VCaP (cell line): Measurements from ENCODE around the gene PPFIA2.

Source experiments
- H3K27ac ChIP-seq: fragments of 450-650 bp; 2 replicates; pipeline ENCODE4 v1.5.1; 2017
- TF ChIP-seq, protein P1 (sequence below): fragments of 450-650 bp; conservative IDR thresholded peaks from 2 replicates; pipeline ENCODE4 v1.5.1; 2017; ENCODE audit warnings: mild to moderate bottlenecking, moderate library complexity

The PPFIA2 gene

DNA sequence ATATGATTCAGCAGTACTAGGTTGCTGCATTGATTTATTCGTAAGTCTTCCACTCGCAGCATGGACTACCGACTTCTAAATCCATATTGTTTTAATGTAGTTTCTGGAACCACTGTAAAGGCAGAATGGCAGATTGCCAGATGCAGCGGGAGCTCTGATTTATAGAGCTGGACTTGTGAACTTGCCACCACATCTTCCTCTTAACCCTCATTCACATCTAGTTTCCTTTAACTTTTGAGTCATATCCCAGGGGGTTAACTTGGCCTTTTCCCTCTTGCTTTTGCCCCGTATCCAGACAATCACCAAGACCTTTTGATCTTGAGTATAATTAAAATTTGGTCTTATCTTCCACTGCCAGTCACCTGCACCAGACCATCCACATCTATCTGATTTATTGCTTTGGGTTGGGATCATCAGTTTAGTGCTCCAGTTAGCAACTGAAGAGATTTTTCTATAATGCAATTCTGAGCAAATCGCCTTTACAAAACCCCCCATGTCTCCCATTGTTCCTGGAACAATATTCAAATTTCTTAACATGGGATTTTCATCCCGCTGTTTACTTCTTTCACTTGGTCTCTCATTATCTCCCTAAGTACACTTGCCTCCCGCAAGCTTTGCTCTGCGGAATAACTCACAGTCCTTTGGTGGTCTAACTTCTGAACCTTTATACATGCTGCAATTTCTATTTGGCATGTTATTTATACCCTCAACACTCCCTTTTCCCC, 550.8 kb downstream of the PPFIA2 start:
- TF ChIP-seq, protein P1, sequence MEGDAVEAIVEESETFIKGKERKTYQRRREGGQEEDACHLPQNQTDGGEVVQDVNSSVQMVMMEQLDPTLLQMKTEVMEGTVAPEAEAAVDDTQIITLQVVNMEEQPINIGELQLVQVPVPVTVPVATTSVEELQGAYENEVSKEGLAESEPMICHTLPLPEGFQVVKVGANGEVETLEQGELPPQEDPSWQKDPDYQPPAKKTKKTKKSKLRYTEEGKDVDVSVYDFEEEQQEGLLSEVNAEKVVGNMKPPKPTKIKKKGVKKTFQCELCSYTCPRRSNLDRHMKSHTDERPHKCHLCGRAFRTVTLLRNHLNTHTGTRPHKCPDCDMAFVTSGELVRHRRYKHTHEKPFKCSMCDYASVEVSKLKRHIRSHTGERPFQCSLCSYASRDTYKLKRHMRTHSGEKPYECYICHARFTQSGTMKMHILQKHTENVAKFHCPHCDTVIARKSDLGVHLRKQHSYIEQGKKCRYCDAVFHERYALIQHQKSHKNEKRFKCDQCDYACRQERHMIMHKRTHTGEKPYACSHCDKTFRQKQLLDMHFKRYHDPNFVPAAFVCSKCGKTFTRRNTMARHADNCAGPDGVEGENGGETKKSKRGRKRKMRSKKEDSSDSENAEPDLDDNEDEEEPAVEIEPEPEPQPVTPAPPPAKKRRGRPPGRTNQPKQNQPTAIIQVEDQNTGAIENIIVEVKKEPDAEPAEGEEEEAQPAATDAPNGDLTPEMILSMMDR: no peak
- H3K27ac ChIP-seq: peak overlapping the region; percentile 70
